Fibroblast of lung (primary cell): ENCODE data around the gene MFN2.

Source experiments
- EZH2 ChIP-seq: IDR thresholded peaks from 2 replicates; pipeline ENCODE4 v1.5.1; 2012; ENCODE audit warnings: low read length, control low read depth, mild to moderate bottlenecking; ENCODE audit errors: missing control alignments
- TF ChIP-seq, protein P1 (sequence below), 2 donors: IDR thresholded peaks in 1 of 2; conservative IDR thresholded peaks in 1 of 2; 1 replicate in 1 of 2; 2 replicates in 1 of 2; pipeline ENCODE4 v1.5.1; 2011 to 2012; ENCODE audit warnings: low read length in 2 of 2, control low read depth in 1 of 2, inconsistent platforms in 1 of 2, low read depth in 1 of 2, mild to moderate bottlenecking in 1 of 2

DNA sequence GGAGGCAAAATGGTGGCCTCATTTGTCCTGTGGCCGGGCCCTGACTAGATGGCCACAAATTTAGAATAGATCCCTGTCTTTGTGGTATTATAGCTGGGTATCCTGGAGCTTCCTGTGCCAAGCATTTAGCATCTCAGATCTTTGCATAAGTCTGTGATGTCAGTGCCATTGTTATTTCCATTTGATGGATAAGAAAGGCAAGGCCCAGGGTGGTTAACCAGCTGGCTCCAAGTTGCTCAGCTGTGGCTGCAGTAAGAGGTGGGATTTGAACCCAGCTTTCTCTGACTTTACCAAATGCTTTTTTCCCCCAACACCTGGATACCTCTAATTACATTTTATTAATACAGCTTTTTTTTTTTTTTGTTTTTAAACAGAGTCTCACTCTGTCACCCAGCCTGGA lies 71.1 kb downstream of the MFN2 start:
- TF ChIP-seq, protein P1, sequence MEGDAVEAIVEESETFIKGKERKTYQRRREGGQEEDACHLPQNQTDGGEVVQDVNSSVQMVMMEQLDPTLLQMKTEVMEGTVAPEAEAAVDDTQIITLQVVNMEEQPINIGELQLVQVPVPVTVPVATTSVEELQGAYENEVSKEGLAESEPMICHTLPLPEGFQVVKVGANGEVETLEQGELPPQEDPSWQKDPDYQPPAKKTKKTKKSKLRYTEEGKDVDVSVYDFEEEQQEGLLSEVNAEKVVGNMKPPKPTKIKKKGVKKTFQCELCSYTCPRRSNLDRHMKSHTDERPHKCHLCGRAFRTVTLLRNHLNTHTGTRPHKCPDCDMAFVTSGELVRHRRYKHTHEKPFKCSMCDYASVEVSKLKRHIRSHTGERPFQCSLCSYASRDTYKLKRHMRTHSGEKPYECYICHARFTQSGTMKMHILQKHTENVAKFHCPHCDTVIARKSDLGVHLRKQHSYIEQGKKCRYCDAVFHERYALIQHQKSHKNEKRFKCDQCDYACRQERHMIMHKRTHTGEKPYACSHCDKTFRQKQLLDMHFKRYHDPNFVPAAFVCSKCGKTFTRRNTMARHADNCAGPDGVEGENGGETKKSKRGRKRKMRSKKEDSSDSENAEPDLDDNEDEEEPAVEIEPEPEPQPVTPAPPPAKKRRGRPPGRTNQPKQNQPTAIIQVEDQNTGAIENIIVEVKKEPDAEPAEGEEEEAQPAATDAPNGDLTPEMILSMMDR (conservative IDR thresholded peaks at IDR 0.05 in 1 of 2, IDR thresholded peaks at IDR 0.05 in 1 of 2; ENCODE audit: low read depth in 1 of 2, low read length in 2 of 2): no peak
- TF ChIP-seq EZH2: no peak
